Subcutaneous abdominal adipose tissue (tissue), 5 donors: ENCODE results near the gene ZFHX3.
"Not testable (repeated sequence)": the region's sequence is repeated elsewhere in the genome, so short reads cannot be mapped to it uniquely, and the experiment has no call there.

Experiments
- H3K27ac ChIP-seq: one replicate; pipeline ENCODE4 v1.7.0; 2013; ENCODE audit warnings: low read depth, mild to moderate bottlenecking, inconsistent platforms, low read length, moderate library complexity
- H3K27me3 ChIP-seq, 5 donors: one replicate each; pipeline ENCODE4 v1.7.0; 2013; ENCODE audit warnings: low read length in 5 of 5, inconsistent platforms in 1 of 5; ENCODE audit not compliant: control insufficient read depth in 5 of 5, insufficient read depth in 4 of 5
- H3K36me3 ChIP-seq, 5 donors: one replicate each; pipeline ENCODE4 v1.7.0; 2013; ENCODE audit warnings: low read length in 5 of 5; ENCODE audit not compliant: control insufficient read depth in 5 of 5, insufficient read depth in 5 of 5
- H3K4me1 ChIP-seq, 5 donors: one replicate each; pipeline ENCODE4 v1.7.0; 2013; ENCODE audit warnings: low read length in 5 of 5, mild to moderate bottlenecking in 3 of 5, moderate library complexity in 1 of 5; ENCODE audit not compliant: control insufficient read depth in 5 of 5, insufficient read depth in 5 of 5
- H3K4me3 ChIP-seq, 5 donors: one replicate each; pipeline ENCODE4 v1.7.0; 2013; ENCODE audit warnings: low read length in 5 of 5, low read depth in 1 of 5
- H3K9ac ChIP-seq, 5 donors: one replicate each; pipeline ENCODE4 v1.7.0; 2013; ENCODE audit warnings: low read length in 5 of 5, mild to moderate bottlenecking in 4 of 5, moderate library complexity in 3 of 5
- H3K9me3 ChIP-seq, 5 donors: one replicate each; pipeline ENCODE4 v1.7.0; 2013; ENCODE audit warnings: low read length in 5 of 5; ENCODE audit not compliant: control insufficient read depth in 5 of 5
- donor health status: healthy.
- donor health status: healthy.
- donor health status: healthy.
- donor health status: healthy.
- donor health status: healthy.

Gene ZFHX3

DNA sequence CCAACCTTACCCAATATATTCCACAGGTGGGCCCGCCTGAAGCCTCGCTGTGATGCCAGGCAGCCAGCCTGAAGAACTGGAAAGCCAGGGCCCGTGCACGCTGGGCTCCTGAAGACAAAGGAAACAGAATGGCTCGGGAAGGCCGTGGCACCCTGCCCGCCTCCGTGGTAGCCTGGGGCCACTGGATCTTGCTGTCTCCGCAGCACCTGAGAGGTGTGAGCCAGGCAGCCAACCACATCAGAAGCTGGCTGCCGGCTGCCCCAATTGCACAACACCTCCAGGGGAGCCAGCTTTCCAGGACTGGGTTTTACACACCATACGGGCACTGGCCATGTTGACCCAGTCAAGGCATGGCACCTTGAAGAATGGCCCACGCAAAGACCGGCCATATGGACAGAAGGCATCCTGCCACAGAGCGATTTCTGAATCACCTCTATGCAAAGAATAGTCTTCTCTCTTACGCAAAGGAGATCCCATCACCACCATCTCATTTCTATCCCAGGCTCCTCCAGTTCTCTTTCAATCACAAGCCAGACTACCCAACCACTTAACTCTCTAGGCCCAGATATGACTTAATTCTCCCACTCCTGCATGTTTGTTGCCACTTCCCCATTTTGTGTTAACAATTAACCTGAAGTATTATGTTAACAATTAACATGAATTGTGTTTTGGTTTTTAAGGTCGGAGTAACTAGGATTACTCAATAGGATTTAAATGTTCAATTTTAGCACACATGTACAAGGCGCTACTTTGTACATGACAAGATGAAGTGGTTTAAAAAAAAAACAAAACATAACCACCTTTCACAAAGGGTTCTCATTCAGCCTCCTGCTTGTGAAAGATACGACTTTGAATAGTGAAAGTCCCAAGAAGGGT is 32.1 kb downstream of the ZFHX3 start:
- H3K27ac ChIP-seq: no peak overlapping the region
- H3K4me3 ChIP-seq: no peak overlapping the region
- peaks cover 10 to 44% (median 33%) of the 10 kb centered on the region in 5 donors for H3K4me1 ChIP-seq
- H3K9ac ChIP-seq: no peak overlapping the region
- H3K36me3 ChIP-seq: no peaks in the 10 kb centered on the region
- H3K9me3 ChIP-seq: no peaks in the 10 kb centered on the region
- H3K27me3 ChIP-seq: no peaks in the 10 kb centered on the region

DNA sequence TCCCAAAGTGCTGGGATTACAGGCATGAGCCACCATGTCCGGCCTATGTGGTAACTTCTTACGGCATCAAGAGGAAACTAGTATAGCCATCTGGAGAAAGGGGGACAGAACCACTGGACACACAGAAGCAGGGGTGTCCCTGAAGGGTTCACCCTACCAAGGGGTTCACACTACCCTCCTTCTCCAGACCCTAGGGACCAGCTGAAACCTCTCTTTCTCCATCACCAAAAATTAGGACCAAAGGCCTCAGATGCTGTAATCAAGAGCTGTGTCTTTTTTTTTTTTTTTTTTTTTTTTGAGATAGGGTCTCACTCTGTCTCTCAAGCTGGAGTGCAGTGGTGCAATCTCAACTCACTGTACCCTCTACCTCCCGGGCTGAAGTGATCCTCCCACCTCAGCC is 33.2 kb downstream of the ZFHX3 start:
- Histone ChIP-seq H3K9me3 (no peaks in the 10 kb centered on the region), H3K9ac (no peak overlapping the region), H3K27me3 (no peaks in the 10 kb centered on the region), H3K4me1 (peaks cover 6 to 42% (median 31%) of the 10 kb centered on the region in 5 donors), H3K4me3 (no peak overlapping the region), H3K27ac (no peak overlapping the region), H3K36me3 (no peaks in the 10 kb centered on the region)

- Histone ChIP-seq H3K27me3 (no peaks in the 10 kb centered on the region), H3K4me3 (no peak overlapping the region), H3K9ac (no peak overlapping the region), H3K9me3 (no peaks in the 10 kb centered on the region), H3K36me3 (no peaks in the 10 kb centered on the region), H3K27ac (no peak overlapping the region), H3K4me1 (peaks cover 0 to 35% (median 23%) of the 10 kb centered on the region in 5 donors)
Observed at GRCh38 chr16:73013974-73014373, 34.0 kb downstream of the ZFHX3 start.

GRCh38 chr16:73012341-73012740 is 35.6 kb downstream of the ZFHX3 start:
- Histone ChIP-seq H3K27me3 (no peaks in the 10 kb centered on the region), H3K9ac (no peak overlapping the region), H3K4me3 (no peak overlapping the region), H3K9me3 (no peaks in the 10 kb centered on the region), H3K36me3 (no peaks in the 10 kb centered on the region), H3K4me1 (peaks cover 0 to 36% (median 29%) of the 10 kb centered on the region in 5 donors), H3K27ac (no peak overlapping the region)

DNA sequence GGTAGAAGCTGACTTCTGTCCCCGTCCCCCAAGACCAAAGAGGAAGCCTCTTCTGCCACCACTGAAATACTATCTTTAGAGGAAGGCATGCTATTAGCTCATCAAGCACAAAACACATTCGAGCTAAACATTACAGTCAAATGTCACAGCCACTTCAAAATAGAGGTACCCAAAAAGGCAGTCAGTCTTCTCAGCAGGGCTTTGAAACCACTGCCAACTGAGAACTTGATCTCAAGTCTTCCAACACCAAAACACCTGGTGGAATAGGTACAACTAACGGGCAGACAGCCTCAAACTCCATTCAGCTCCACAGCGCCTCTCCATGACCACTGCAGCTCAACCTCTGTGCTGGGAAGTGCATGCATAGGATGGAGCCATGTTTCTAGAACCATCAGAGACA is 36.0 kb downstream of the ZFHX3 start:
- Histone ChIP-seq H3K4me3 (no peak overlapping the region), H3K4me1 (peaks cover 0 to 36% (median 29%) of the 10 kb centered on the region in 5 donors), H3K9me3 (no peaks in the 10 kb centered on the region), H3K9ac (no peak overlapping the region), H3K27ac (no peak overlapping the region), H3K36me3 (no peaks in the 10 kb centered on the region), H3K27me3 (no peaks in the 10 kb centered on the region)

DNA sequence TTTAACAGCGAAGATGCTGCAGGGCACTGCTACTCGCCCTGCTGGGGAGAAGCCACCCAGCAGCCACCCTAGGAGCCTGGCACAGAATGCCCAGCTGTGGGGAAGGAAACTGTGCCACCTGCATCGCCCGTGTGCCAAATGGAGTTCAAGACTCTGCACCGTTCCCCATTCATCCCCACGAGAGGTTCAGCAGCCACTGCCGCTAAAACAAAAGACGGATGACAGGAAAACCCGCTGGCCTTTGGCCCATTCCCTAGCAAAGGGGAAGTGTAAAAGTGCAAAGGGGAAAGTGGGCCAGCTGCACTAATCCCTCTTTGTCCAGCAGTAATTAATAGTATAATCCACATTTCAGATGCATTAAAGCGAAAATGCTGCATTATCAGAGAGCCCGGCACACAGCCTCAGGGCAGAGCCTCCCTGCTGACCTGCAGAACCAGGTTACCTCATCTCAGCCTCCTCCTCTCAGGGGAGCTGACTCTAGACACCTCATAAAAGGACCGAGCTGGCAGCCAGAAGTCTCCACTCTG is 37.7 kb downstream of the ZFHX3 start:
- Histone ChIP-seq H3K27ac (no peak overlapping the region), H3K36me3 (no peaks in the 10 kb centered on the region), H3K4me1 (peaks cover 0 to 28% (median 25%) of the 10 kb centered on the region in 5 donors), H3K9ac (peak overlapping the region in 2 of 5 donors; percentile 7 to 30), H3K4me3 (no peak overlapping the region), H3K27me3 (no peaks in the 10 kb centered on the region), H3K9me3 (no peaks in the 10 kb centered on the region)

DNA sequence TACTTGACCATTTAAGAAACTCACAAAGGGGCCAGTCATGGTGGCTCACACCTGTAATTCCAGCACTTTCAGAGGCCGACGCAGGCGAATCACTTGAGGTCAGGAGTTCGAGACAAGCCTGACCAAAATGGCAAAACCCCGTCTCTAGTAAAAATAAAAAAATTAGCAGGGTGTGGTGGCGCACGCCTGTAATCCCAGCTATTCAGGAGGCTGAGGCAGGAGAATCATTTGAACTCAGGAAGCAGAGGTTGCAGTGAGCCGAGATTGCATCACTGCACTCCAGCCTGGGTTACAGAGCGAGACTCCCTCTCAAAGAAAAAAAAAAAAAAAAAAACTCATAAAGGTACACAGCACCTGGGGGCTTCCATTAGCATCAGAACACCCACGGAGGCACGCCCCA is 38.2 kb downstream of the ZFHX3 start:
- not testable (repeated sequence) for H3K9me3 ChIP-seq, H3K27ac ChIP-seq, H3K36me3 ChIP-seq, H3K9ac ChIP-seq, H3K27me3 ChIP-seq, H3K4me3 ChIP-seq
- peaks cover 0 to 27% (median 22%) of the 10 kb centered on the region in 5 donors for H3K4me1 ChIP-seq

DNA sequence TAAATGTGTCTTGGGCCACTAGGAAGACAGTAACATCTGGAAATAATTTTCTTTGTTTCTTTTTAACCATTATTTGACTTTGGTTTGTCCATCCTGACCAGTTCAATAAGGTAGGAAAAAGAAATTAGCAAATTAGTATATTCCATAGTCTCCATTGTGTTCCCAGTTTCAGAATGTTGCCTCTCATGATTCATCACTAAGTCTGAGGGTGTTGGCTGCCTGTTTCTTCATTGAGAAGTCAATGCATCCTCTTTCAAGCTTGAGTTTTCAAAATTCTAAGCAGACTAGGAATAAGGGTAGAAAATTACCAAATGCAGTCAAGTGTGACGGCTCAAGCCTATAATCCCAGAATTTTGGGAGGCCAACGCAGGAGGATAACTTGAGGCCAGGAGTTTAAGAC is 41.9 kb downstream of the ZFHX3 start:
- H3K9ac ChIP-seq: no peak overlapping the region
- no peaks in the 10 kb centered on the region for H3K27me3 ChIP-seq
- H3K9me3 ChIP-seq: peaks cover 0 to 5% (median 3%) of the 10 kb centered on the region in 5 donors
- peaks cover 0 to 23% (median 17%) of the 10 kb centered on the region in 5 donors for H3K4me1 ChIP-seq
- H3K36me3 ChIP-seq: no peaks in the 10 kb centered on the region
- no peak overlapping the region for H3K27ac ChIP-seq
- H3K4me3 ChIP-seq: no peak overlapping the region

- Histone ChIP-seq H3K9ac (no peak overlapping the region), H3K27me3 (no peaks in the 10 kb centered on the region), H3K9me3 (peaks cover 0 to 5% (median 5%) of the 10 kb centered on the region in 5 donors), H3K4me1 (peaks cover 10 to 39% (median 23%) of the 10 kb centered on the region in 5 donors), H3K27ac (no peak overlapping the region), H3K4me3 (no peak overlapping the region), H3K36me3 (no peaks in the 10 kb centered on the region)
Observed at GRCh38 chr16:73002866-73003265, 45.1 kb downstream of the ZFHX3 start.

DNA sequence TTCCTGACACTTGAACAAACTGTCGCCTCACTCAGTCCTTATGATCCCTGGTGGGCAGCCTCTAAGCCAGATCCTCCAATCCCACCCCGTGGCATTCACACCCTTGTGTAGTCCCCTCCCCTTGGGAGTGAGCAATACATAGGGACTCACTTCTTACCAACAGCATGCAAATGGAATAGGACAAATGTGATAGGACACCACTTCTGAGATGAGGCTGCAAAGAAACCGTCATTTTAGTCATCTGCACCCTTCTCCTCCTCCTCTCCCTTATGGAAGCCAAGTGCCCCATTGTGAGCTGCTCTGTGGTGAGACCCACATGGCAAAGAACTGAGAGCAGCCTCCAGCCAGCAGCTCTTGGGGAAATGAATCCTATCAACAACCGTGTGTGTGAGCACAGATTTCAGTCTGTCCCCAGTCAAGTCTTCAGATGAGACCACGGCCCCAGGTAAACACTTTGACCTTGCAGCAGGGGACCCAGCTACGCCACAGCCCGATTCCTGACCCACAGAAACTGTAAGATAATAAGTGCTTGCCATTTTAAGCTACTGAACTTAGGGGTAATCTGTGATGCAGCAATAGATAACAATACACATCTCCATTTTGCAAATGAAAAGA is 46.9 kb downstream of the ZFHX3 start:
- Histone ChIP-seq H3K27ac (peak overlapping the region; percentile 26), H3K36me3 (no peaks in the 10 kb centered on the region), H3K9ac (no peak overlapping the region), H3K4me3 (peak overlapping the region in 4 of 5 donors; percentile 15 to 56 (median 42)), H3K4me1 (peaks cover 14 to 53% (median 36%) of the 10 kb centered on the region in 5 donors), H3K9me3 (peaks cover 0 to 5% (median 5%) of the 10 kb centered on the region in 5 donors), H3K27me3 (peaks cover 0 to 3% (median 0%) of the 10 kb centered on the region in 5 donors)
